RWPE2 (cell line): ENCODE measurements around the gene CGGBP1.

Experiments used
- ATAC-seq: fragments of 200-7000 bp; cut with Tn5 transposase; 3 replicates; pipeline ENCODE4 v1.9.1; 2021; ENCODE audit warnings: low read depth
- DNase-seq: peaks from one replicate; pipeline ENCODE4 v3.0.0-alpha.2; 2020; ENCODE audit warnings: low spot score
- H3K27ac ChIP-seq: fragments of 450-650 bp; 2 replicates; pipeline ENCODE4 v1.5.1; 2017; ENCODE audit warnings: mild to moderate bottlenecking; ENCODE audit not compliant: poor library complexity, severe bottlenecking
- H3K27me3 ChIP-seq: fragments of 250-450 bp; sonication (Bioruptor Pico); 2 replicates; pipeline ENCODE4 v1.5.1; 2021; ENCODE audit warnings: mild to moderate bottlenecking, moderate library complexity; ENCODE audit not compliant: insufficient read depth, poor library complexity, severe bottlenecking
- H3K36me3 ChIP-seq: fragments of 250-450 bp; sonication (Bioruptor Pico); 2 replicates; pipeline ENCODE4 v1.5.1; 2020; ENCODE audit warnings: low read depth, mild to moderate bottlenecking, moderate library complexity
- H3K4me1 ChIP-seq: fragments of 250-450 bp; sonication (Bioruptor Pico); 2 replicates; pipeline ENCODE4 v1.5.1; 2021; ENCODE audit warnings: mild to moderate bottlenecking, moderate library complexity; ENCODE audit not compliant: insufficient read depth, poor library complexity, severe bottlenecking
- H3K4me3 ChIP-seq: fragments of 250-450 bp; sonication (Bioruptor Pico); 2 replicates; pipeline ENCODE4 v1.5.1; 2021; ENCODE audit warnings: mild to moderate bottlenecking, moderate library complexity; ENCODE audit not compliant: severe bottlenecking
- H3K9me3 ChIP-seq: fragments of 250-450 bp; sonication (Bioruptor Pico); 2 replicates; pipeline ENCODE4 v1.5.1; 2021; ENCODE audit warnings: mild to moderate bottlenecking, moderate library complexity; ENCODE audit not compliant: severe bottlenecking
- TF ChIP-seq, protein P1 (sequence below): fragments of 450-650 bp; IDR thresholded peaks from one replicate; pipeline ENCODE4 v1.5.1; 2017; ENCODE audit warnings: mild to moderate bottlenecking, moderate library complexity; ENCODE audit not compliant: poor library complexity, severe bottlenecking

CGGBP1 gene

GRCh38 chr3:88058581-88059379, at the start of gene CGGBP1, which contains the start of gene ZNF654:
Gene CGGBP1, minus strand, starts transcription at chr3:88059005. Its CDS starts 3,029 bp downstream, at chr3:88055976.
Gene ZNF654, plus strand, starts transcription at chr3:88059255. Its CDS starts 65 bp downstream, at chr3:88059320.
- DNase-seq (peak; percentile 96), ATAC-seq (peak; percentile 92)
- Histone ChIP-seq H3K9me3 (no peaks in the 10 kb centered on the region), H3K27me3 (no peaks in the 10 kb centered on the region), H3K4me1 (peaks cover 10% of the 10 kb centered on the region), H3K27ac (peak within 1 kb of the TSS; percentile 74), H3K36me3 (peaks cover 36% of the 10 kb centered on the region), H3K4me3 (peak within 1 kb of the TSS; percentile 96)
- TF ChIP-seq, protein P1, sequence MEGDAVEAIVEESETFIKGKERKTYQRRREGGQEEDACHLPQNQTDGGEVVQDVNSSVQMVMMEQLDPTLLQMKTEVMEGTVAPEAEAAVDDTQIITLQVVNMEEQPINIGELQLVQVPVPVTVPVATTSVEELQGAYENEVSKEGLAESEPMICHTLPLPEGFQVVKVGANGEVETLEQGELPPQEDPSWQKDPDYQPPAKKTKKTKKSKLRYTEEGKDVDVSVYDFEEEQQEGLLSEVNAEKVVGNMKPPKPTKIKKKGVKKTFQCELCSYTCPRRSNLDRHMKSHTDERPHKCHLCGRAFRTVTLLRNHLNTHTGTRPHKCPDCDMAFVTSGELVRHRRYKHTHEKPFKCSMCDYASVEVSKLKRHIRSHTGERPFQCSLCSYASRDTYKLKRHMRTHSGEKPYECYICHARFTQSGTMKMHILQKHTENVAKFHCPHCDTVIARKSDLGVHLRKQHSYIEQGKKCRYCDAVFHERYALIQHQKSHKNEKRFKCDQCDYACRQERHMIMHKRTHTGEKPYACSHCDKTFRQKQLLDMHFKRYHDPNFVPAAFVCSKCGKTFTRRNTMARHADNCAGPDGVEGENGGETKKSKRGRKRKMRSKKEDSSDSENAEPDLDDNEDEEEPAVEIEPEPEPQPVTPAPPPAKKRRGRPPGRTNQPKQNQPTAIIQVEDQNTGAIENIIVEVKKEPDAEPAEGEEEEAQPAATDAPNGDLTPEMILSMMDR = no peak

DNA sequence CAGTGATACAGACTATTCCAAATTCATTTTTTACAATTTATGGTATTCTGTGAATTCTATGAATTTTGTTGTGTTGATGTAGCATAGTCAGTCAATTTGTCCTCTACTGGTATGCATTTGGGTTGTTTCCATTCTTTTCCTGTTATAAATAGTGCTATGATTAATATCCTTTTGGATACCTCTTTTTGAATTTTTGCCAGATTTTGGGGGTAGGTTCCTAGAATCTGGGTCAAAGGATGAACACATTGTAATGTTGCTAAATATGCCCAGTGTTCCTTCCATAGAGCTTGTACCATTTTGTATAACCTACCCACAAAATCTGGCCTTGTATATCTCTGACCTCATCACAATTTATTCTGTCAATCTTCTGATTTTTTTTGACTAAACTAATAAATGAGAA, 46.5 kb upstream of the CGGBP1 start:
- H3K27me3 ChIP-seq = no peaks in the 10 kb centered on the region
- peaks cover 10% of the 10 kb centered on the region; the same call in 1 of the 2 replicates for H3K36me3 ChIP-seq
- H3K9me3 ChIP-seq = no peaks in the 10 kb centered on the region
- DNase-seq (no peak), ATAC-seq (no peak)
- peaks cover 9% of the 10 kb centered on the region for H3K4me1 ChIP-seq
- TF ChIP-seq, protein P1 = no peak
- H3K27ac ChIP-seq = no peak overlapping the region
- H3K4me3 ChIP-seq = no peak overlapping the region

DNA sequence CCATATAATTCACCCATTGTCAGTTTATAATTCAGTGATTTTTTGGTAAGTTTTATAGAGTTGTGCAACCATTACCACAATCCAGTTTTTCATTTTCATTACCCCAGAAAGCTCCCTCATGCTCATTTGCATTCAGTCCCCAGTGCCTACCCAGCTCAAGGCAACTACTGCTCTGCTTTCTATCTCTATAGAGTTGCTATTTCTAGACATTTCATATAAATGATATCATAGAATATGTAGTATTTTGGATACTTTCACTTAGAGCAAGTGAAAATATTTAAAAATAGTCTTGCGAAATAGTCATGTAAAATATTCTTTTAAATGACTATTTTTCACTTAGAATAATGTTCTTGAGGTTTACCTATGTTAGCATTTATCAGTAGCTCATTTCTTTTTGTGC, 42.3 kb upstream of the CGGBP1 start:
- DNase-seq (no peak), ATAC-seq (no peak)
- Histone ChIP-seq H3K9me3 (no peaks in the 10 kb centered on the region), H3K4me1 (peaks cover 6% of the 10 kb centered on the region), H3K36me3 (peaks cover 9% of the 10 kb centered on the region), H3K27me3 (no peaks in the 10 kb centered on the region), H3K27ac (no peak overlapping the region), H3K4me3 (no peak overlapping the region)
- TF ChIP-seq, protein P1 = no peak

DNA sequence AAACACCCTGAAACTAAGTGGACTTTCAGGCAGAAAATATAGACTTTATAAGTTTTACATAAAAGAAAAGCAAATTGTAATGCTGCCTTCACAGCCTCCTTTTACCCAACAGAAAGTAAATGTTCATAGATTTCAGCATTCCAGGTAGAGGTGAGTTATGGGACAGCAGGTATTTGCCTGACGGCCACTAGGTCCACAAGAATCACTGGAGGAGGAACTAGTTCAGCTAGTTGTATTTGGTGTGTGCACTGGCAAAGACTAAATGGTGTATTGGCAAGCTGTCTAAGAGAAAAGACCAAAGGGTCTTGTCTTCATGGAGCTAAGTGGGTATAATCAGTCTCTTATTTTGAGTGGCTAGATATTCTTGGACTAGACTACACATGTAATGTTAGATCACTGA, 34.5 kb upstream of the CGGBP1 start:
- Histone ChIP-seq H3K27me3 (no peaks in the 10 kb centered on the region), H3K36me3 (peaks cover 37% of the 10 kb centered on the region), H3K27ac (no peak overlapping the region), H3K9me3 (no peaks in the 10 kb centered on the region), H3K4me3 (no peak overlapping the region), H3K4me1 (no peaks in the 10 kb centered on the region)
- TF ChIP-seq, protein P1 = no peak
- ATAC-seq (no peak), DNase-seq (no peak)

DNA sequence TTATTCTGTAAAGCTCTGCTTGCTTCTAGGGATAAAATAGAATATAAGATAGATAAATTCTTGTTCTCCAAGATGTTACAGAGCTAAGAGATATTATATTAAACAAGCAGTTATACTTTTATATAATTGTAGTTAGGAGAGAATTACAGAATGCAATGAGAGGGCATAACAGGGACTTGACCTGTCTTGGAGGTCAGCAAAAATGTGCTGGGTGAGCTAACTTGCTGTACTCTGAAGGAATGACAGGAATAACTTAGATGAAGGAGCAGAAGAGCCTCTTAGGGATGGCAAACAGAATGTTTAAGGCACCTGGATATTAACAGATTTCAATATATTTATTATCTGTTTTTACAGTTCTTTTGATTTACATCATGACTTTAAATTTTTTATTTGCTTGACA, 33.5 kb upstream of the CGGBP1 start:
- TF ChIP-seq, protein P1 = no peak
- ATAC-seq (no peak), DNase-seq (no peak)
- Histone ChIP-seq H3K9me3 (no peaks in the 10 kb centered on the region), H3K27ac (no peak overlapping the region), H3K4me3 (no peak overlapping the region), H3K36me3 (peaks cover 47% of the 10 kb centered on the region), H3K27me3 (no peaks in the 10 kb centered on the region), H3K4me1 (no peaks in the 10 kb centered on the region)
